ENCODE data around the gene PLAA.
"Not testable (repeated sequence)": the region's sequence is repeated elsewhere in the genome, so short reads cannot be mapped to it uniquely, and the experiment has no call there.

PLAA gene

DNA sequence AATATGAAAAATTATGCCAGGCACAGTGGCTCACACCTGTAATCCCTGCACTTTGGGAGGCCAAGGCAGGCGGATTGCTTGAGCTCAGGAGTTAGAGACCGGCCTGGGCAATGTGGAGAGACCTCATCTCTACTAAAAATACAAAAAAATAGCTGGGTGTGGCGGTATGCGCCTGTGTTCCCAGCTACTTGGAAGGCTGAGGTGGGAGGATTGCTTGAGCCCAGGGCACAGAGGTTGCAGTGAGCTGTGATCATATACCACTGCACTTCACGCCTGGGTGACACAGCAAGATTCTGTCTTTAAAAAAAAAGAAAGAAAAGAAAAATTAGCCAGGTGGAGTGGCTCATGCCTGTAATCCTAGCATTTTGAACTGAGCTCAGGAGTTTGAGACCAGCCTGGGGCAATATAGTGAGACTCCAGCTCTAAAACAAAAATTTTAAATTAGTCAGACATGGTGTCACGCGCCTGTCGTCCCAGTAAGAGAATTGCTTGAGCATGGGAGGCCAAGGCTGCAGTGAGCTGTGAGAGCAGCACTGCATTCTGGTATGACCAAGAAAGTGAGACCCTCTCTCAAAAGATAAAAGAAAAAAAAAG lies 18.0 kb downstream of the PLAA start:
- DNase-seq (ENCODE audit: low read depth) = no peak

DNA sequence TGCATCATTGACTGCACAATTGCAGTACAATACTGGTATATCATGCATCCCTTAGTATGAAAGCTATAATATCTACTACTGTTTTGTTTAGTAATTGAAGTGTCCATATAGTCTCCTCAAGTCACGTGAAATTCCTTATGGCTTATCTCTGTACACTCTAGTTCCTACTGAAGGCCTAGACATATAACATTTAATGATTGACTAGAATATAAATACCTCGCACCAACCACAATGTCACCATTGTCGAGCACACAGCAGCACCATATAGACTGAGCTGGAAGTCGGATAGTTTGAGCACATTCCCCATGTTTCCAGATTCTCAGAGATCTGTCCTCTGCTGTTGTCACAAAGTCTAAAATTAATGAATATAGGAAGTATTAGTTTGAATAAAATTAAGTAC lies 21.4 kb downstream of the PLAA start:
- DNase-seq (ENCODE audit: low read depth) = no peak

DNA sequence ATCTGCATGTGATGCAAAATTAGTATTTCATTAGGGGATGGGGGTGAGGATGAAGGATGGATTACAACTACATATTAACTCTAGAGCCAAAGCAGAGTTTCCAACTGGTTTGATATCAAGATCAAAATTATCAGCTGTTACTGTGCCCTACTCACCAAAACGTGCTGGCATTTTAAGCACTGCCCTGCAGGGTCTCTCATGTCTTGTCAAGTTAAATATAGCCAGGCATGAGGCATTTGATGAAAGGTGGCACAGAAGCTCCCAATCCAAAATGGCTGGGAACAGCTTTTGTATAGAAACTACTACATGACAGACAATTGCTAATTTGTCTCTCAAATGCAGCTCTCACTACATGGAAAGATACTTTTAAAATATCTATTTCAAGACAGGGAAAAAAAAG lies 27.3 kb downstream of the PLAA start:
- no peak for DNase-seq (ENCODE audit: low read depth)

DNA sequence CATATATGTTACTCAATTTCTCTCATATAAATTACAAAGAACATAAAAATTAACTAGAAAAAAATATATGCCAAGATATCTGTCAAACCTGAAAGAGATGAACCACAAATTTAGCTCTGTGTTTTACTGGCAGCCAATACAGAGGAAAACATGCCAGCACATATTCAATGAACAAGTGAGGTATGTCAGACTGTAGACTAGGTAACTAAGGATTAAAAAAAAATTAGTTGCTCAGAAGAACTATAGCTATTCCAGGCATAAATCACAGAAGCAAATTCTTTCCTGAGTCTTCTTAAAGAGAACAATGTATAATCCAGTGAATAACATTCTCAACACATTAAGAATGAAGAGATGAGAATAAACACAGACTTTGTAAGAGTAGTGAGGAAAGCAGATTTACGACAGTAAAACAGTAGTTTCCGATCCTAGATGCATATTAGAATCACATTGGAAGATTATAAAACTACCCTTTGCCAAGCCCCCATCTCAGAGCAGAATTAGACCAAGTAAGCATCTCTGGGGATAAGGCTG lies 33.8 kb downstream of the PLAA start:
- no peak for DNase-seq (ENCODE audit: low read depth)

DNA sequence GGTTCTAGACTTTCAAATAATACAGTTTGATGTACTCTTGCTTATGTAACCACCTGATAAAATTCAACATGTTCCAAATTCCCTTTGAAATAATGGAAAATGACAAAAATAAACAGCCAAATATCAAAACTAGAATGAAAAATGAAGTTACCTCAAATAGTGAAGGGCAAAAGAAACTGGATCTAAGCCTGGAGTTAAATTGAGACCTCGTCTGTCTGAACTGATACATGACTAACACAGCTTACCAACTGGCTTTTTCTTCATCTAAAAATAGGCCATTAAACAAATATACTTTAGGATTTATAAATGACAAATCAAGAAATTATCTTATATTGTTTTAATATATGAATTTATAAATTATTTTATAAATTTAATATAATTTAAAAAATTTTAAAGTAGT lies 42.4 kb downstream of the PLAA start:
- no peak for DNase-seq (ENCODE audit: low read depth)

DNA sequence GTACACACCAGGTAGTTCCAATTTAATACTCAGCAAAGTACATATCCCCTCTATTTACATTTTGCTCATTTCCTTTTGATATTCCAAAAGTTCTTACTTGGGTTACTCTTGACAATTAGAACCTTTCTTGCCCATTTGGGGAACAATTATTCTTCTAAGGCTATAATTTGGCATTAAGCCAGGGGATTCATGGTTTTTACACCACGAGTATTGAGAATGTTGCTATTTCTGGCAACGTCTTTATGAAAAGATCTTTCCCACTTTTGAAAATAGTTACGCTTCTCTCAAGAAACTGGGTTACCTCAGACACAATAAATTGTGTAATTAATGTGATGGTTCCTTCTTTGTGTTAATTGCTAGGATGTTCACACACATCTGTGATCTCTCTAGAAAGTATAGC lies 43.0 kb downstream of the PLAA start:
- no peak for DNase-seq (ENCODE audit: low read depth)

DNA sequence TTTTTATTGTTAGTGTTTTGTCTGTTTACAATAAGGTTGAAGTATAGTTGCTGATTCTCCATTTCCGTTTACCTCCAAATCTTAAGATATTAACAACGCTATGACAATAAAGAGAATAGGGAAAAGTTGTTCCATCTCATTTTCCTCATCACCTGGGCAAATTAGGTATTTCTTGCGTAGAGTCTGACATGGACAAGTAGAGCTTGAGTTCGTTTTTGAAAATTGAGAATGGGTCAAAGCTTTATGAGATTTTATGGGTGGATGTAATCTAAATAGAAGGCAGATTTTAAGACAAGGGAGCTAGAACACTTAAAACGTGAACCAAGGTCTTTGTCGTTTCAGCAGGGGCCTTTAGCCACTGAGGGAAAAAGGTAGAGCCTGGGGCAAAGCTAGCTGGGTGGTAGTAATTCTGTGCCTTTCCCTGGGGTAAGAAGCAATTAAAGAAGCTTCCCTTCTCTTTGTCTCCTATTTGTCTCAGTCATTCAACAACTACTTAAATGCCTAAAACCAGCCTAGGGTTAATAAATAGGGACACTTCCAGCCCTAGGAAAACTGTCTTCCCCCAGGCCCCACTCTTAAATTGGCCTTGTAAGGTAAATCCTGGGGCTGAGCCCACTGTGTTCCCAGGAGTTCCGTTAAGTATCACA lies 53.9 kb downstream of the PLAA start:
- no peak for DNase-seq (ENCODE audit: low read depth)

DNA sequence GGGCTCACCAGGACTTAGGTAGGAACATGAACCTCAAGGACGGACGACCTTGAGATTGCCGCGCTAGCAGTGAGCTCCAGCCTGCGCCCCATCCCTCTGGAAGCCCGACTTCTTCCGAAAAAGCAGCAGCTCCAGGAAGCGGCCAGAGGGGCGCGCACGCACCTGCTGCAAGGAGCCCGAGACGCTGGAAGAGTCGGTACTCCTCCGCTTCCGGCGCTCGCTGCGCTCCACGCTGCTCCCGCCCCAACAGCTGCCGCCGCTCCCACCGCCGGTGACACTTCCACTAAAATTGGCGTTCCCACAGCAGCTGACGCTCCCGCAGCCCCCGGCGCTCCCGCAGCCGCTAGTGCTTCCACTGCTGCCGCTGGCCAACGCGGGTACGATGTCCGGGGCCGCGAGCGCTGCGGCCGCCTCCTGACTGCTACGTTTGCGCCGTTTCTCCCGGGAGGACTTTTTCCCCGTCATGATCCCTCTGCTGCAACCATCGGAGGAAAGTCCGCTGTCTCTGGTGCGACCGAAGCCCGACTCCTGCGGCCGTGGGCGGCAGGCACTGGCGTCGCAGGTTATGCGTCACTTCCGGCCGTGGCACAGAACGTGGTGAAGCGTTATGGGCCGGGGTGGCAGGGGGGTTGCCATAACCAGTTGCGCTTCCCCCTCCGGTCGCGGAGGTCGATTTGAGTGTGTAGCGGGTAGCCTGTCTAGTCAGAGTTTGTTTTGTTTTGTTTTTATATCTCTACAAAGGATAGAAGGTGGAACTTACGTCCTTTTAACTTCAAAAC lies 54.6 kb downstream of the PLAA start, which contains the start of gene CAAP1:
CAAP1 (minus strand) TSS at position 552 of the 779 bp plus-strand sequence; CDS start at position 465, 87 bp downstream.
- peak; percentile 91 for DNase-seq (ENCODE audit: low read depth)

DNA sequence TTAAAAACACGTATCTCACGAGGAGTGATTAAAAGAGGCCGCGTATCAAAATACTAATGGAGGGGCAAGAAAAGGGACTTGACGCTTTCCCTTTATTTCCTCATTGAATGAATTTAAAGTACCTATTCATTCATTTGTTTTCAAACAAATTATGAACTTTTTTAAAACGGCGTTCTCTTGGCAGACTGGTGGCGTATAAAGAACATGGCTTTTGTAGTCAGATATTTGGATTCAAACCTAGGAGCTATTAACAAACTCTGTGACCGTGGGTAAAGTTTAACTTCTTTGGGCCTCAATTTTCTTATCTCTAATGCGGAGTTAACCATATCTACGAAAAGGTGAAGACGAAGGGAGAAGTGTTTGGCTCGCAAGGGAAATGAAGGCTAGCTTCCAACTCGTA lies 55.3 kb downstream of the PLAA start:
- no peak for DNase-seq (ENCODE audit: low read depth)

DNA sequence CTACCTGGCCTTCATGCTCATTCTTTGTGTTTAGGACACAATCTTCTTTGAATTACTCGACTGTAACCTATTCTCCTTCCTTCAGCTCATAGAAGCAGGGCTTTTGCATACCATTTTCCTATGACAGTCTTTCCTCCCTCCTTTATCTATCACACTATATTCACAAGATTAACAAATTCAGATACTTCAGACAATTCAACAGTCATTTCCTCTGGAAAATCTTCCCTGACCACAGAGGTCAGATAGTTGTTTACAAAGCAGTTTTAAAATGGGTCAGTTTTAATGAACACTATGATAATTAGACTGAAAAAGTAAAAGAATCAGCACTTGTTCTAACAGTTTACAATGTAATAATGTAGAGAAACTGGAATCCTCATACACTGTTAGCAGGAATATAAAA lies 58.8 kb downstream of the PLAA start:
- no peak for DNase-seq (ENCODE audit: low read depth)

DNA sequence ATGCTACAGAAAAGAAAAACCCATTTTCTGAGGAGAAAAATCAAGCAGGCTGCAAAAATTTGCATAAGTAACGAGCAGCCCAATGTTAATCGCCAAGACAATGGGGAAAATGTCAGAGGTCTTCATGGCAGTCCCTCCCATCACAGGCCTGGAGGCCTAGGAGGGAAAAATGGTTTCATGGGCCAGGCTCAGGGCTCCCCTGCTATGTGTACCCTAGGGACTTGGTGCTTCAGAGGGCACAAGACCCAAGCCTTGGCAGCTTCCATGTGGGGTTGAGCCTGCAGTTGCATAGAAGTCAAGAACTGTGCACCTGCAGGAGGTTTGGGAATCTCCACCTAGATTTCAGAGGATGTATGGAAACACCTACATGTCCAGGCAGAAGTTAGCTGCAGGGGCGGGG lies 64.9 kb downstream of the PLAA start:
- no peak for DNase-seq (ENCODE audit: low read depth)

DNA sequence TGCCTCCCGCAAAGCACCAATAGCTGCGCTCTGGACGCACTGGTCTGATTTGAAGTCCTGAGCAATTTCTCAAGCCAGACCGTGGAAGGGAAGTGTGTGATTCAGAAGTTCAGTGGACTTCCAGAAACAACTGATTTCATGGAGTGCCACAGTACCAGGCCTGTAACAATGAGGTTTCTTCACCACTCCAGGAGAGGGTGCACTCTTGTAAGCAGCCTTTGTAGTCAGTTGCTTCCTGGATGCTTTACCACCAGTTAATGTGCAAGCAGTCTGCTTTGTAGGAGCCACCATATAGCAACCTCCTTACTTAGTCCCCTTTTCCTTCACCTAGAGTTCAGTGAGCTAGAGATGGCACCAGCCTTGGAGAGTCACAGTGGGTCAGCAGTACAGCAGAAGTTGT lies 66.8 kb downstream of the PLAA start:
- DNase-seq (ENCODE audit: low read depth) = no peak

DNA sequence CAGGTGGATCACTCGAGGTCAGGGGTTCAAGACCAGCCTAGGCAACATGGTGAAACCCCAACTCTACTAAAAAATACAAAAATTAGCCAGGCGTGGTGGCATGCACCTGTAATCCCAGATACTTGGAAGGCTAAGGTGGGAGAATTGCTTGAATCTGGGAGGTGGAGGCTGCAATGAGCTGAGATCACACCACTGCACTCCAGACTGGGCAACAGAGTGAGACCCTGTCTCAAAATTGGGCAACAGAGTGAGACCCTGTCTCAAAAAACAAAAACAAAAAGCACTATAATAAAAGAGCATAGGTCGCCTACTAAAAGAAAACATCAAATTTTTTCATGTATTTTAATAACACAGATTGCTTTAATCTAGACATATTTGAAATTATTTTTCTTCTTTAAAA lies 71.9 kb downstream of the PLAA start:
- DNase-seq (ENCODE audit: low read depth) = not testable (repeated sequence)

DNA sequence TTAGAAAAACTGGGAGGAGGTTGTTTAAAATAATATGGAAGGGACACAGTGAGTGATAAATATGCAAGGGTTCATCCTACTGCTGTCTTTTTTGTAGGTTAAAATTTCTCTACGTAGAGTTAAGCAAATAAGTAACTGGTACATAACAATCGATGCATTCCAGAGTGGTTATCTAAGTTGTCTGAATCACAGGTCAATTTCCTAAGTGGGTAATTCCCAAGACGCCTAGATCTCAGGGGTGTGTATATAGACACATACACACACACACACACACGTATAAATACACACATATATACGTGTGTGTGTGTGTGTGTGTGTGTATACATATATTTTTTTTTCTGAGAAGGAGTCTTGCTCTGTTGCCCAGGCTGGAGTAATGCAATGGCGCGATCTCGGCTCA lies 76.8 kb downstream of the PLAA start:
- no peak for DNase-seq (ENCODE audit: low read depth)

DNA sequence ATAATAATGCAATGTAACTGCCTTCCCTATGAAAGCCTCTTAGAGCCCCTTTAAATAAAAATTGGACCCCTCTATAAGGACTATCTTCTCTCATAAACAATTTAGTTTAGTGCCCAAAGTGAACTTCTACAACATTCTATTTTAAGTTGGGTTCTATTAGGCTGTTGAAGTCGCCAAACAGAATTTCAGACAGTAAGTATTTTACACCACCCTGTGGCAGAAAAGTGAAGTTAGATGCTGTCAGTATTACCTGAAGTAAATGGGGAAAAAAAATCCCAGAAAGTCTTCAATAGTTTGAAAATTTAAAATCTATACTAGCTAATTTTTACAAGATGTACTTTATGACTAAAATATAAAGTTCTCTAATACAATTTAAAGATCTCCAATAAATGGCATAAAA lies 84.0 kb downstream of the PLAA start:
- no peak for DNase-seq (ENCODE audit: low read depth)

DNA sequence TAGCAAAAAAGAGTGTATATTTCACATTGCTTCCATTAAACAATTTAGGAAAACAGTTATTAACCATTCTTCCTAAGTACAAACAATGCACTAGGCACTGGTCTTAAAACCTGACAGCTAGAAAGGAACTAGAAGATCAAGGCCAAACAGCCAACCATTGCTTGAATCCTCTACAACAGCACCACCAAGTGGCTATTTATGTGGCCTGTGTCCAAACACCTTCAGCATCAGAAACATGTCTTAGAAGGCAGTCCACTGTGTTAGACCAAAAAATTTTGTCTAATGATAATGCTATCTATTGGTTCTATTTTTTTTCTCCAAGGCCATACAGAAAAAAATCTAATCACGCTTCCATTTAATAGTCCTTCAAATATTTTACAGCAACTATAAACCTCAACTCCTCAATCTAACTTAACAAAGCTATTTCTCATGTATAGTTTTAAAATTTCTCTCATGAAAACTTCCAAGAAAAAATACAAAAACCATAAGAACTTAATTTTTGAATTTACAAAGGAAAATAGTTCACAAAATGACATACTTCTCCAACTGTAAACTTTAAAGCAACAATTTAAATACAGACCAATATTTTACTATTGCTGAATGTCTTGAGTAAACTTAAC lies 90.5 kb downstream of the PLAA start:
- no peak for DNase-seq (ENCODE audit: low read depth)

Data from activated gamma-delta T cell treated with anti-CD3 and anti-CD28 coated beads, Interleukin-2, amount 50 U/mL, for 16 hours (primary cell).